HG03196 (cell line): ENCODE results near the gene CNNM2.
"Not testable (repeated sequence)": the region's sequence is repeated elsewhere in the genome, so short reads cannot be mapped to it uniquely, and the experiment has no call there.

Experiments used
- ATAC-seq: cut with Tn5 transposase; IDR thresholded peaks from one replicate; pipeline ENCODE4 v1.9.1; 2021; ENCODE audit not compliant: unreplicated experiment

Gene CNNM2

DNA sequence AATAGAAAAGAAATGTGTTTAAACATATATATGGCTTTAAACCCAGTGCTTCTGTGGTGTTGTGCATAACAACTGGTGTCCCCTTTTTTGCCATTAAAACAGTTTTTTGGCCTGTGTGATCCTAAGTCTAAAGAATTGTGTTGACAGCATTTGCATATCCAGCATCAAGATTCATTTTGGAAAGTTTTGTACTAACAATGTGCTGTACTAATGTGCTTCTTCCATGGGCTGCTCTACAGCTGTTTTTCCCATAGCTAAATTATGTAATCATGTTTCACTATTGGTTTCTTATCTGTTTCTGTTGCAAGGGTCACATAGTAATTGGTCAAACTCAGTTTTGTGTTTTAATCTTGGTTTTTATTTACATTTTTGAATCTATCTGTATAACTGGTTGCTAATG is 5.5 kb downstream of the CNNM2 start:
- ATAC-seq, result no peak

DNA sequence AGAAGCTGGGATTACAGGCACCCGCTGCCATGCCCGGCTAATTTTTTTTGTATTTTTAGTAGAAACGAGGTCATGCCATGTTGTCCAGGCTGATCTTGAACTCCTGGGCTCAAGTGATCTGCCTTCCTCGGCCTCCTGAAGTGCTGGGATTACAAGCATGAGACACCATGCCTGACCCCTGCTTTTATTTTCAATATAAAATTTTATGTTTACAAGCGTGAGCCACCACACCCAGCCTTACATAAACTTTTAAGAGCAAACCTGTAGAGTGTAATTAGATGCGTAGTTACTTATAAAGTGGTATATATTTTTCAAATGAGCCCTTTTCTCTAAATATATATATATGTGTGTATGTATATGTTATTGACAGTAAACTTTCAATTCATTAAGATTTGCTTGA is 8.7 kb downstream of the CNNM2 start:
- ATAC-seq, result no peak

DNA sequence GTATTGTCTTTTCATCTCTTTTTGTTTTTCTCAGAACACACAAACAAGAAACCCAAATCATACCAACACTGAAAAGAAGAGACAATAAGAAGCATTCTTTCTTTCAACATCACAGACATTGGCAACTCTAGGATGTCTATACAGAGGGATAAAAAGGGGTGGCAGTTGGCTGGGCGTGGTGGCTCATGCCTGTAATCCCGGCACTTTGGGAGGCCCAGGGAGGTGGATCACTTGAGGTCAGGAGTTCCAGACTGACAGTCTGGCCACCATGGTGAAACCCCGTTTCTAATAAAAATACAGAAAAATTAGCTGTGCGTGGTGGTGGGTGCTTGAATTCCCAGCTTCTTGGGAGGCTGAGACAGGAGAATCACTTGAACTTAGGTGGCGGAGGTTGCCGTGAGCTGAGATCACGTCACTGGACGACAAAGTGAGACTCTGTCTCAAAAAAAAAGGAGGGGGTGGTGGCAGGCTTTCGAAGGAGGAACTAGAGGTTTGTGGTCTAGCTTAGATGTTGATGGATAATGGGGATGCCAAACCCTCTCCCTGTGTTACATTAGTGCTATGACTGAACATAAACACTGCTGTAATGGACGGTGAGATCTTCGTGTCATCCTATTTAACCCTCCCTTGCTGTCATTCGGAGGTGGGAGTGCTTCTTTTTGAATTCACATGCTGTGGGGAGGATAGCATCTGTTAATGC is 9.4 kb downstream of the CNNM2 start:
- no peak for ATAC-seq

DNA sequence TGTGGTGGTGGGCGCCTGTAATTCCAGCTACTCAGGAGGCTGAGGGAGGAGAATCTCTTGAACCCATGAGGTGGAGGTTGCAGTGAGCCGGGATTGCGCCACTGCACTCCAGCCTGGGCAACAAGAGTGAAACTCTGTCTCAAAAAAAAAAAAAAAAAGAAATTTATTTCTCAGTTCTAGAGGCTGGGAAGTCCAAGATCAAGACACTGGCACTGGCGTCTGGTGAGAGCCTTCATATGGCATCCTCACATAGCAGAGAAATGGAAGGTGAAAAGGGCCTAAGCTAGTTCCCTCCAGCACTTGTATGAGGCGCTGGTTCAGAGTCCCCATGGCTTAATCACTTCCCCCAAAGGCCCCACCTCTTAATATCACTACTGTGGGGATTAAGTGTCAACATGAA is 10.3 kb downstream of the CNNM2 start:
- ATAC-seq, result not testable (repeated sequence)

DNA sequence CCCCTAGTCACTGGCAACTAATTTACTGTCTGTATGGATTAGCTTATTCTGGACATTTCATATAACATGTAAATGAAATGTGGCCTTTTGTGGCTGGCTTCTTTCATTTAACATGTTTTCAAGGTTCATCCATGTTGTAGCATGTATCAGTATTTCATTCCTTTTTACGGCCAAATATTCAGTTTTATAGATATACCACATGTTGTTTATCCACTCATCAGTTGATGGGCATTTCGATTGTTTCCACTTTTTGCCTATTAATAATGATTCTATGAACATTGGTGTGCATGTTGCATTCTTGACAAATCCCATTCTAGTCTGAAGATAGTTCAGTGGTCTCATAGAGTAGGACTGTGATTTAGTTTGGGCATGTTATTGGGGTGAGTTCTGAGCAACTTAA is 12.6 kb downstream of the CNNM2 start:
- ATAC-seq, result no peak

DNA sequence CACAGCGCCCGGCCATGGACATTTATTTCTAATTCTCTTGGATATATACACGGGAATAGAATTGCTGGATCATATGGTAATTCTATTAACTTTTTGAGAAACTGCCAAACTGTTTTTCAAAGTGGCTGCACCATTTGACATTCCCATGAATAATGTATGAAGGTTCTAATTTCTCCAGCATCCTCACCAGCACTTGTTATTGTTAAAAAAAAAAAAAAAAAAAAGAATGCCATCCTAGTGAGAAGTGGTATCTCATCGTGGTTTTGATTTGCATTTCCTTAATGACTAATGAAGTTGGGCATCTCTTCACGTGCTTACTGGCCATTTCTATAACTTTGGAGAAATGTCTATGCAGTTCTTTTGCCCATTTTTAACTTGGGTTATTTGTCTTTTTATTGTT is 13.5 kb downstream of the CNNM2 start:
- no peak for ATAC-seq

DNA sequence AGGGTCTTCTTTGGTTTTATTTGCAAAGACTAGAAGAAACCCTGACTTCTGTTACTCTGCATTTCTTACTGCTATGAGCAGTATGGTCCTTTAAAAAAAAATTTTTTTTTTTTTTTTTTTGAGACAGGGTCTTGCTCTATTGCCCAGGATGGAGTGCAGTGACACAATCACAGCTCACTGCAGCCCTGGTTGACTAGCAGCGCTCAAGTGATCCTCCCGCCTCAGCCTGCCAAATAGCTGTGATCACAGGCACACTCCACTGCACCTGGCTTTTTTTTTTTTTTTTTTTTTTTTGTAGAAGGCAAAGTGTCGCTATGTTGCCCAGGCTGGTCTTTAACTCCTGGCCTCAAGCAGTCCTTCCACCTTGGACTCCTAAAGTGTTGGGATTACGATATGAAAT is 17.4 kb downstream of the CNNM2 start:
- ATAC-seq, result no peak

DNA sequence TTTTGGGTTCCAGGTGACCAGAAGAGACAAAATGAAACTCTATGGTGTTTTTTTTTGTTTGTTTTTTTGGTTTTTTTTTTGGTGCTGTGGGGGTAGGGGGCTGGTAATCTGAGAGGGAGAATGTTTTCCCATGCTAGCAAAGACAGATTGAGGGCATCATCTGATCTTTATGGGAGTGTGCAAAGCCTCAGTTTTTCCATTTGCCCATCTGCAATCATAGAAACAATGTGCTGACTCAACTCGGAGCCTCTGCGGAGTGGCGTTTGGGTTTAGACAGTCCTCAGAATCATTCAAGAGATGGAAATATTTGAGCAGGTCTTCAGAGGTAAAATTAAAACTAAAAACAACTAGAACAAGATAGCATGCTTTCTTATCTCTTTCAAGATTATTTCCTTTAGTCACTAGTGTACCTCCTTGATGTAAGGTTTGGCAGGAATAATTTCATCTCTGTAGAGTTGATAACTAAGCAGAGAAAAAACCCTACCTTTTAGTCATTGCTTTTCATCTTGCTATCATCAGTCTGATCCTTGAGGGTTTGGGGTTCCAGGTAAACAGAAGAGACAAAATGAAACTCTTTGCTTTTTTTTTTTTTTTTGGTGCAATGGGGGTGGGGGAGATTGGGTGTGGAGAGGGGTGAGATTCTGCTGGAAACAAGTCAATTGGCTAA is 18.0 kb downstream of the CNNM2 start:
- no peak for ATAC-seq

DNA sequence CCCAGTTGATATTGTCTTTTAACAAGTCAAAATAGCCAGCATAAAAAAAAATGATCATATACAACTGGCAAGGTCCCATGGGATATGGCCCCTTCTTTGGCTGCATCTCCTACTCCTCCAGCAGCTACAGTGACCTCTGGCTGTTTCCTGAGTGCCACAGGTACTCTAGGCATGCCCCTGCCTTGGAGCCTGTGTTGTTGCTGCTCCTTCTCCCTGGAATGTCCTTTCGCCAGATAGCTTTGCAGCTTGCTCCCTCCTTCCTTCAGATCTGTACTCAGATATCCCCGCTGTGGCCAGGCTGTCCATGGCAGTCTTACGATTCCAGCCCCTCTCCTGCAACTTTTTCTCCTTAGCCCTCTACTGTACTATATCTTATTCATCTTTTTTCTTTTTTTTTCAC is 23.3 kb downstream of the CNNM2 start:
- ATAC-seq, result no peak

DNA sequence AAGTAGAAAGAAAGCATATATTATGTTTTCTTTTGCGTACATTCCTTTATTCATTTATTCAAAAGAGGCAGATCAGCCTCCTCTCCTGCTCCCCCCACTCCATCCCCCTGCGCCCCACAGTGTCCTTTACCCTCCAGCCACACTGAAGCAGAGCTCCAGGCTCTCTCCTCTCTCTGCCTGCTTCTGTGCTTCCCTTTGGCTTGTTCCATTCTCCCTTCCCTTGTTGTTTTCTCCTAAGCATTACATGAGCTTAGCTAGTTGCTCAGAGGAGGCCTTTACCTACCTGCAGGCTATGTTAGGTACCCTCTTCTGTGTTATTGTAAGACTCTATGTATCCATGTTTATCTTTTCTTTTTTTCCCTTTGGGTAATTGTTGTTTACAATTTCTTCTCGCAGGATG is 27.4 kb downstream of the CNNM2 start:
- ATAC-seq, result no peak

DNA sequence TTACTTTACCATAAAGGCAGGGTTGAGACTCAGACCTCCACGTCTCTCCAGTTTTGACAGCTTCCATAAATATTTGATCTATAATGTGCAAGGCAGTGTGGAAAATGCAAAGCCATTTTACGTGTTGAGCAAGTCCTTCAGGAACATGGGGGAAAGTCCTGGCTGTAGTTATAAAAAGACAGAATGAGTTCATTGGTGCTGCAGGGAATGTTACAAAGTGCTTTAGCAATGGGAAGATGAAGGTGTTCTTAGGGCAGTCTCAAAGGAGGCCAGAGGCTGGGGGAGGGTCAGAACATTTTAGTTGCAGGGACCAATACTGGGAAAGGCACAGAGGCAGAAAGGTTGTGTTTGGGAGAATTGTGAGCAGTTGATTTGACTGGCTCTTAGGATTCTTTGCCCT is 27.9 kb downstream of the CNNM2 start:
- ATAC-seq, result no peak

DNA sequence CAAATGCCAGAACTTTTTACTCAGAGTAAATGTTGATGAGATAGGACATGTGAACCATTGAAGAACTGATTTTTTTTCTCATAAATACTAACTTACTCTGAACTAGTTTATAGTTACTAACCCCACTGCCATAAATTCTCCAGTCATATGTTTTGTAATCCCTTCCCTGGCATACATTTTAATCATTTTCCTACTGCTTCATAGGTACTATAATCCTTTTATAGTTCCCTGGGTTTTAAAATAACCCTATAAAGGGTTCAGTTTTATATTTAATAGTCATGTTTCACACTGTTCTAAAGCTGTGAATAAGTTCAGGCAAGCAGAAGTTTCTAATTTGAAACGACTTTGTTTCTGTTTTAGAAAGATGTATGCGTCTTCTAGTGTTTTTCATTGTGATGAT is 28.9 kb downstream of the CNNM2 start:
- ATAC-seq, result no peak

DNA sequence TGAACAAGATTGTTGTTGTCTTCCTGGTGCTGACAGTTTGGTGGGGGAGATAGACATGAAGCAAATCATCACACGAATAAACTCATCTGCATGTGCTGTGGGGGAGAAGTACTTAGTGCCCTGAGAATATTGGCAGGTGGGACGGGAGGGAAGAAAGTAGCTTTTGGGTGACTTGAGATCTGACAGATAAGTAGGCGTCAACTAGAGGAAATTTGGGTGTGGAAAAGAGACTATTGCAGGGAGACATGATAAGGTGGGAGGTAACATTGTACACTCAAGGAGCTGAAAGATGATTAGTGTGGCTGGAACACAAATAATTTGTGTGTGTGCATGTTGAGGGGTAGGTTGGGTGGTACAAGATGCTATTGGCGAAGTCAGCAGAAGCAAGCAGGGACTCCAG is 30.1 kb downstream of the CNNM2 start:
- ATAC-seq, result no peak

DNA sequence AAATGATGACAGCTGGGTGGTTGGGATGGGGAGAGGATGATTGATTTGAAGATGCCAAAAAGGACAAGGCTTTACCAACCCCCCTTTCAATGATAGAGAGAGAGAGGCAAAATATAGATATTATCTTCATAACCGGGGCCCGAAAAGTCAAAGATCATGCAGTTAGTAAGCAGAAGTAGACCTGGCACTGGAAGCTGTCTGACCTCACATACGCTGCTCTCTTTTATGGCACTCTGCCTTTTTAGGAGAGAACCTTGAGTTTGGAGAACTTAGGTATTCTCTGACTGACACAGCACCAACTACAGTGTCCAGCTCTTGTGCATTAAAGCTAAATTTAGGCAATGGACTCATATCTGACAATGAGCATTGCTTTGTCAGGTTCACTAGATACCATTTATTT is 30.7 kb downstream of the CNNM2 start:
- ATAC-seq, result no peak

DNA sequence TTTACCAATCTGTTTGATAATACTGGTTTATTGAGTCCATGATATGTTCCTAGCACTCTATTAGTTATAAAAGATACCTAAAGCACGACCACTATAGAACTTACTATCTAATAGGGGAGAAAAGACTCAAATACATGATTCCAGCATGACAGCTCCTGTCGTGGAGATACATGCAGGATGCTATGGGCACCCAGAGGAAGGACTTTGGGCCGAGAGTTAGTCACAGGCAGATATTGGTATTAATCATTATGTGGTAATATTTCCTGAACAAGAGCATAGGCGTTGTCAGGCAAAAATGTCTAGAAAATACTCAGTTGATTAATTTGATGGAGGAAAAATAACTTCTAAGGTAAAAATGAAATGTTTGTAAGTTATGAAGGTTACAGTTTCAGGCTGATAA is 31.8 kb downstream of the CNNM2 start:
- ATAC-seq, result no peak

DNA sequence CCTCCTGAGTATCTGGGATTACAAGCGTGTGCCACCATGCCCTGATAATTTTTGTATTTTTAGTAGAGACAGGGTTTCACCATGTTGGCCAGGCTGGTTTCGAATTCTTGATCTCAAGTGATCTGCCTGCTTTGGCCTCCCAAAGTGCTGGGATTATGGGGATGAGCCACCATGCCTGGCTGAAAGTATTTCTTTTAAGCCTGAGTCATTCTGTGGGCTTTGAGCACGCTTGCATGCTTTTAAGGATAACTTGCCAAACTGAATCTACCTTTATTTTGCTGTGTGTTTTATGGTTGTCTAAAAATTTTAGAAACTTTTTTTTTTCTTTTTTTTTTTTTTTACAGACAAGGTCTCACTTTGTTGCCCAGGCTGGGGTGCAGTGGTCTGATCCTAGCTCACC is 33.2 kb downstream of the CNNM2 start:
- ATAC-seq, result no peak

DNA sequence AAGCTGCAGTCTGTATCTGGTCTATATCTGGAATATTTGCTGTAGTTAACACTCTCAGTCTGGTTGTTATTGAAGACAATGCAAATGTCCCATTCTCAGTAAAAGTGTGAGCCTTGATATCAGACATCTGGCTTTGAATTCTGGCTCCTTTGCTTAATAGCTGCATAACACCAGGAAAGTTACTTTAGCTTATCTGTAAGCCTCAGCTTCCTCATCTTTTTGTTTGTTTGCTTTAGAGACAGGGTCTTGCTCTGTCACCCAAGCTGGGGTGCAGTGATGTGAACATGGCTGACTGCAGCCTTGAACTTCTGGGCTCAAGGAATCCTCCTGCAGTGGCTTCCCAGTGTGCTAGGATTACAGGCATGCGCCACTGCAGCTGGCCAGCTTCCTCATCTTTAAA is 41.3 kb downstream of the CNNM2 start:
- ATAC-seq, result no peak

DNA sequence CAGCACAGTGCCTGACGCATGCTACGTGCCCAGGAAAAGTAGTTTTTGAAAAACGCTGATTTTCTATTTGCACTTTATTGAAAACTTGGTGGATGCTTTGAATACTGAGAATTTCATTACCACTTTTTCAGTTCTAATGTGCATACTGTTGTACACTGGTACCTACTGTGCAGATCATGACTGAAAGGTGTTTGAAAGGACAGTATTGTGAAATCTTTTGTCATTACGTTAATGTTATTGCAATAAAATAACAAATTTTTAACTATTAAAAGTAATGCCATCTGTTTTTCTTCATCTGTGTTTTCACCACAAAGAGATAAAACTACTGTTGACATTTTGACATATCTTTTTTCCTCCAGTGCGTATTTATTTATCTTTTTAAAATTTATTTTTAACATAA is 42.1 kb downstream of the CNNM2 start:
- no peak for ATAC-seq

DNA sequence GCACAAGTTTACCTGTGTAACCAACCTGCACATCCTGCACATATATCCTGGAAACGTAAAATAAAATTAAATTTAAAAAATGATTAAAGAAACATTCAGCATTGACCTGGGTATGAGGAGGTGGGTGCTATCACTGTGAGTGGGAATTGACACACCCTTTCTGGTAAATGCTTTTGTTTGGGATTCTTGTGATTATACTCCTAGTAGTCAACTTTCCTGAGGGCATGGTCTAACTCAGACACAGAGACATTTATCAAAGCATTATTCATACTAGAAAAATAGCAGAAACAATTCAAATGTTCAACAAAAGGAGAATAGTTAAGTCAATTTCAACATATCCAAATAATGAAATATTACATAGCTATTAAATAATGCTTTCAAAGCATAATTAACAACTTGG is 44.2 kb downstream of the CNNM2 start:
- no peak for ATAC-seq

DNA sequence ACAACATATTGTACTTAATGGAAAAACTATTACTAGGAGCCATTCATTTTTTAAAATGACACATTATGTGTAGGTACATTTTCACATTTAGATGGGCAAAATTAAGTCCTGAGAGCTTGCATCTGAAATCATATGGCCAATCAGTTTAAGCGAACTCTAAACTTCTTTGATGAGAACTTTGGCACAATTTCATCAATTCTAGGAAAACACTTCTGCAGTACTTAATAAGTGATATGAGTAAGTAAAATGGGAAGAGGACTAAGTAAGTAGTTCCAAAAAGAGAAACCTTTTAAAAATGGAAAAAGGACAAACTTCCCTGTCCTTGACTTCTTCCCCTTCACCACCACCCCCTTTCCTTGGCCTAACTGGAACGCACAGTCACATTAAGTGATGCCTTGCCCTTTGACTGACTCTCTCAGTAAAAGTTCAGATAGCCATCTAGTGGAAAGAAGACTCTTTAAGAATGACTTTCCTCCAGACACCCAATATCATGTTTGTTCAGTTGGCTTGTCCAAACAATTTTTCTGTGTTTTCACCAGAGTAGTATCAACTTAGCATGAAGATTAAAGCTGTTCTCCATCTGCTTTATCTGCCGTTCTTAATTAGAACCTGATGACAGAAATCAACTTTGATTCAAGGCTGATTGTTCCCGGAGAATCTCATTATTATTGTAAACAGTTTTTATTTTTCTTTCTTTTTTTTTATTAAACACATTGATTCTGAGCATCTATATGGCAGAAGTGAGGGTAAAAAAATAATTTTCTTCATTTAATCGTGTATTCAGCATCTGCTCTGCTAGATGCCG is 45.1 kb downstream of the CNNM2 start:
- ATAC-seq, result no peak

DNA sequence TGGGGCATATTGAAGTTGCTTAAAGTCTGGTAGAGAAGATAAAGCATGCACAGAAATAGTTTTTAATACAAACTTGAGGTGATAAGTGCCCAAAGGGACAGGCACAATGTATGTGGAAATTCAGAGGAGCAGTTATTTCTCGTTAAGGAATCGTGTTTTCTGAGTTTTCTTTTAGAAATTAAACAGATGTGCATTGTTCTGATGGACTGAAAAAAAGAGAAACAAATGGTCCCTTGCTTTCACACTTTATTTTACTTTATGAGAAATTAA is 45.6 kb downstream of the CNNM2 start:
- ATAC-seq, result no peak

DNA sequence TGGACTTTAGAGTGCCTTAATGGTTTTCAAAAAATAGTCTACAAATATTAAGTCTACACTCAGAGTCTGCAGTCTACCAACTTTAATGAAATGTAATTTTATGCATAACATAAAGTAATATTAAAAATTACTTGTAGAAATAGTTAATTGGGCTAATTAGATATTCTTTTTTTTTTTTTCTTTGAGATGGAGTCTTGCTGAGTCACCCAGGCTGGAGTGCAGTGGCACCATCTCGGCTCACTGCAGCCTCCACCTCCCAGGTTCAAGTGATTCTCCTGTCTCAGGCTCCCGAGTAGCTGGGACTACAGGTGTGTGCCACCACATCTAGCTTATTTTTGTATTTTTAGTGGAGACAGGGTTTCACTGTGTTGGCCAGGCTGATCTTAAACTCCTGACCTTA is 46.0 kb downstream of the CNNM2 start:
- not testable (repeated sequence) for ATAC-seq

DNA sequence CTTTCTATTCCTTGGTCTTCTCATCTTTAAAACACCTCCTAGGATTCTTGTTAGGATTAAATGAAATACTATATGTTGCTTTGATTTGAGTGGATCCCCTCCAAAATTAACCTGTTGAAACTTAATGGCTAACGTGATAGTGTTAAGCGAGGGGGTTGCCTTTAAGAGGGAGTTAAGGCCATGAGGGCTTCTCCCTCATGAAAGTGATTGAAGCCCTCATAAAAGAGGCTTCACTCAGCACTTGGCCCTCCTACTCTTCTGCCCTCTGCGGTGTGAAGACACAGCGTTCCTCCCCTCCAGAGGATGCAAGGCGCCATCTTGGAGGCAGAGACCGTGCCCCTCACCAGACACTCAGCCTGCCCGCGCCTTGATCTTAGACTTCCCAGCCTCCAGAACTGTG is 46.6 kb downstream of the CNNM2 start:
- no peak for ATAC-seq
